GM12878 (cell line): ENCODE measurements around the gene ST6GAL2. TPM values are rescaled to one million over a fixed set of nuclear protein-coding genes. Genes with fewer than 3 reads are reported as not detected.

Experiments
- ATAC-seq: fragments of 200-7000 bp; cut with Tn5 transposase; 3 replicates; pipeline ENCODE4 v1.9.1; 2020; ENCODE audit warnings: mild to moderate bottlenecking, moderate library complexity
- BruUV-seq: library from RNA; stranded (reverse); fragments of 400-500 nt; replicated peaks from 2 replicates; lab custom pipeline; 2021; lab: Mats Ljungman, UMichigan
- CTCF ChIA-PET: fragments of 300-600 bp; sonication (Branson Sonifier 250); formaldehyde crosslinking; extraction: SDS; loops from one replicate; lab custom pipeline; 2021; ENCODE audit warnings: inconsistent platforms; lab: Yijun Ruan, JAX
- POLR2A ChIA-PET: fragments of 350-600 bp; formaldehyde crosslinking; extraction: SDS; loops from one replicate; lab custom pipeline; 2021; ENCODE audit warnings: inconsistent platforms; lab: Charles Lee
- RAD21 ChIA-PET: fragments of 300-600 bp; sonication (Branson Sonifier 250); formaldehyde crosslinking; loops from one replicate; lab custom pipeline; 2023; ENCODE audit warnings: antibody characterized with exemption; ENCODE audit not compliant: unreplicated experiment; lab: Charles Lee
- SMC1A ChIA-PET: fragments of 300-600 bp; sonication (Branson Sonifier 250); formaldehyde crosslinking; loops from one replicate; lab custom pipeline; 2023; ENCODE audit not compliant: unreplicated experiment, uncharacterized antibody; lab: Charles Lee
- DNase-seq: peaks from one replicate; pipeline ENCODE4 v3.0.0-alpha.2; 2011; ENCODE audit warnings: low read depth, low spot score
- FAIRE-seq: peaks from 3 replicates; lab custom pipeline; 2011; peaks lifted over from hg19 to GRCh38; lab: Jason Lieb, UNC
- H2AFZ ChIP-seq: 2 replicates; pipeline ENCODE4 v1.6.0; 2011; ENCODE audit warnings: low read depth, low read length, control low read depth; ENCODE audit not compliant: control insufficient read depth
- H3K27ac ChIP-seq: 2 replicates; pipeline ENCODE4 v1.5.1; 2011; ENCODE audit warnings: control low read depth; ENCODE audit not compliant: control insufficient read depth, insufficient read depth
- H3K27me3 ChIP-seq, 2 experiments: replicated peaks in 1 of 2; 2 replicates each; pipeline versions ENCODE4 v1.6.0 to v1.6.1; 2011; ENCODE audit warnings: low read length in 1 of 2; ENCODE audit not compliant: control insufficient read depth in 2 of 2, insufficient read depth in 2 of 2
- H3K36me3 ChIP-seq, 2 experiments: 2 replicates each; pipeline ENCODE4 v1.5.1; 2011; ENCODE audit warnings: low read length in 1 of 2; ENCODE audit not compliant: control insufficient read depth in 2 of 2, insufficient read depth in 2 of 2
- H3K4me1 ChIP-seq: 2 replicates; pipeline ENCODE4 v1.6.1; 2011; ENCODE audit warnings: mild to moderate bottlenecking, low read length, moderate library complexity, mixed read lengths; ENCODE audit not compliant: control insufficient read depth, insufficient read depth
- H3K4me2 ChIP-seq: 2 replicates; pipeline ENCODE4 v1.6.0; 2011; ENCODE audit warnings: control low read depth; ENCODE audit not compliant: control insufficient read depth, insufficient read depth
- H3K4me3 ChIP-seq: fragments of 200-600 bp; sonication (generic); 2 replicates; pipeline ENCODE4 v1.5.1; 2016
- H3K79me2 ChIP-seq: 2 replicates; pipeline ENCODE4 v1.6.0; 2011; ENCODE audit warnings: low read length; ENCODE audit not compliant: control insufficient read depth, insufficient read depth
- H3K9ac ChIP-seq: 2 replicates; pipeline ENCODE4 v1.8.0; 2011; ENCODE audit warnings: low read length, control low read depth, mixed read lengths; ENCODE audit not compliant: control insufficient read depth, insufficient read depth
- H3K9me3 ChIP-seq: replicated peaks from 3 replicates; pipeline ENCODE4 v1.5.1; 2011; ENCODE audit warnings: mild to moderate bottlenecking, low read length; ENCODE audit not compliant: control insufficient read depth, insufficient read depth
- H4K20me1 ChIP-seq: 2 replicates; pipeline ENCODE4 v1.6.0; 2011; ENCODE audit not compliant: control insufficient read depth, insufficient read depth
- ASH2L ChIP-seq: fragments of 300-600, 200-600 bp; sonication (generic); IDR thresholded peaks from 2 replicates; pipeline ENCODE4 v1.6.1; 2017; ENCODE audit warnings: low read depth, mild to moderate bottlenecking, borderline replicate concordance
- BCL3 ChIP-seq: IDR thresholded peaks from 2 replicates; pipeline ENCODE4 v1.6.1; 2011; ENCODE audit warnings: borderline replicate concordance, low read depth, mild to moderate bottlenecking, moderate library complexity, low read length; ENCODE audit not compliant: insufficient read depth, poor library complexity, severe bottlenecking
- CBFB ChIP-seq: IDR thresholded peaks from 2 replicates; pipeline ENCODE4 v1.6.1; 2016; ENCODE audit warnings: antibody characterized with exemption, low read depth
- KAT2A ChIP-seq: conservative IDR thresholded peaks from 2 replicates; pipeline ENCODE4 v1.6.1; 2011; ENCODE audit warnings: low read depth, low read length; ENCODE audit not compliant: control insufficient read depth
- LARP7 ChIP-seq: fragments of 450-650 bp; IDR thresholded peaks from 2 replicates; pipeline ENCODE4 v1.6.1; 2017; ENCODE audit warnings: mild to moderate bottlenecking
- NFIC ChIP-seq: IDR thresholded peaks from 2 replicates; pipeline ENCODE4 v1.6.1; 2012; ENCODE audit warnings: low read depth, mild to moderate bottlenecking, inconsistent platforms, low read length, moderate library complexity
- NR2F1 ChIP-seq: fragments of 450-650 bp; conservative IDR thresholded peaks from 2 replicates; pipeline ENCODE4 v1.6.1; 2017; ENCODE audit warnings: mild to moderate bottlenecking
- NRF1 ChIP-seq: conservative IDR thresholded peaks from 2 replicates; pipeline ENCODE4 v1.6.1; 2011; ENCODE audit warnings: mild to moderate bottlenecking, low read depth, low read length, improper control_type of control experiment
- RAD51 ChIP-seq: fragments of 450-650 bp; IDR thresholded peaks from 2 replicates; pipeline ENCODE4 v1.6.1; 2016; ENCODE audit warnings: moderate library complexity, mild to moderate bottlenecking, inconsistent platforms
- RBBP5 ChIP-seq: fragments of 200-600 bp; sonication (generic); conservative IDR thresholded peaks from 2 replicates; pipeline ENCODE4 v1.6.1; 2016
- SIN3A ChIP-seq: IDR thresholded peaks from 2 replicates; pipeline ENCODE4 v1.6.1; 2012; ENCODE audit warnings: low read depth, low read length, improper control_type of control experiment
- SMAD1 ChIP-seq: fragments of 450-650 bp; IDR thresholded peaks from 2 replicates; pipeline ENCODE4 v1.6.1; 2018; ENCODE audit warnings: mild to moderate bottlenecking, low read depth; ENCODE audit not compliant: partially characterized antibody
- SMAD5 ChIP-seq: IDR thresholded peaks from 2 replicates; pipeline ENCODE4 v1.6.1; 2016; ENCODE audit warnings: antibody characterized with exemption, low read depth
- SMARCA5 ChIP-seq: fragments of 450-650 bp; IDR thresholded peaks from 2 replicates; pipeline ENCODE4 v1.6.1; 2017; ENCODE audit warnings: mild to moderate bottlenecking
- SREBF1 ChIP-seq: IDR thresholded peaks from 2 replicates; pipeline ENCODE4 v1.6.1; 2012; ENCODE audit warnings: mild to moderate bottlenecking, low read length
- SRF ChIP-seq, 2 experiments: IDR thresholded peaks; 2 replicates each; pipeline ENCODE4 v1.6.1; 2011; ENCODE audit warnings: low read depth in 2 of 2, low read length in 2 of 2, mild to moderate bottlenecking in 1 of 2, moderate library complexity in 1 of 2
- SUZ12 ChIP-seq: fragments of 200-600 bp; sonication (generic); IDR thresholded peaks from one replicate; pipeline ENCODE4 v1.6.1; 2018; ENCODE audit warnings: antibody characterized with exemption, mild to moderate bottlenecking; ENCODE audit not compliant: unreplicated experiment
- TCF12 ChIP-seq: IDR thresholded peaks from 2 replicates; pipeline ENCODE4 v1.6.1; 2011; ENCODE audit warnings: low read depth, mild to moderate bottlenecking, low read length
- ZBED1 ChIP-seq: IDR thresholded peaks from 2 replicates; pipeline ENCODE4 v1.6.1; 2016; ENCODE audit warnings: borderline replicate concordance
- ZZZ3 ChIP-seq: IDR thresholded peaks from 2 replicates; pipeline ENCODE4 v1.6.1; 2011; ENCODE audit warnings: low read depth; ENCODE audit not compliant: control insufficient read depth, insufficient read length
- WGBS: methylation state at CpG from one replicate; pipeline ENCODE4 v1.1.6; 2016; ENCODE audit warnings: low lambda C conversion rate; ENCODE audit not compliant: insufficient replicate concordance, insufficient coverage; ENCODE audit errors: missing lambda C conversion rate; 5-methylcytosine and 5-hydroxymethylcytosine counted together
- in situ Hi-C: fragments of 300-500 bp; cut with MboI; formaldehyde crosslinking; loops from 9 replicates; pipeline ENCODE4 v1.14.3; 2018; ENCODE audit warnings: mixed read lengths
- intact Hi-C: fragments of 100-400 bp; cut with micrococcal nuclease; formaldehyde crosslinking; loops from one replicate; pipeline ENCODE4 v1.14.2; 2022; ENCODE audit not compliant: unreplicated experiment
- polyA plus RNA-seq, 11 experiments: library from polyadenylated mRNA; depleted of rRNA in 4 of 11; unstranded in 6 of 11; stranded (reverse) in 5 of 11; fragments of >200 nt; fragmentation: Nextera tagmentation in 4 of 11; fragmentation: Illumina TruSeq in 1 of 11; extraction: Ambion mirVana in 4 of 11; extraction: Trizol in 1 of 11; gene quantifications; 1 replicate in 1 of 11; 2 replicates in 10 of 11; pipeline versions ENCODE4 v1.2.1 to v1.2.3, GENCODE V29; 2011 to 2016; ENCODE audit warnings: inconsistent platforms in 2 of 11, missing spikeins in 2 of 11, low read depth in 1 of 11
- total RNA-seq, 4 experiments: library from RNA; depleted of rRNA in 3 of 4; stranded (reverse); fragments of >200 nt in 3 of 4; fragmentation: Illumina TruSeq in 1 of 4; extraction: Trizol in 1 of 4; gene quantifications; 2 replicates each; pipeline versions ENCODE4 v1.2.1 to v1.2.3, GENCODE V29; 2013 to 2021
- TF ChIP-seq, protein P1 (sequence below): IDR thresholded peaks from 2 replicates; pipeline ENCODE4 v1.6.1; 2012; ENCODE audit warnings: low read depth, low read length, improper control_type of control experiment
- TF ChIP-seq, protein P2 (sequence below), 3 experiments: IDR thresholded peaks in 2 of 3; conservative IDR thresholded peaks in 1 of 3; 2 replicates each; pipeline ENCODE4 v1.5.1; 2011; ENCODE audit warnings: low read depth in 3 of 3, low read length in 3 of 3, mild to moderate bottlenecking in 3 of 3, control low read depth in 2 of 3, moderate library complexity in 2 of 3, inconsistent platforms in 1 of 3, mixed read lengths in 1 of 3; ENCODE audit not compliant: control insufficient read depth in 2 of 3, insufficient read depth in 1 of 3; ENCODE audit errors: extremely low read depth in 1 of 3

The ST6GAL2 gene
- total and polyA plus RNA-seq, 10 of the 15 experiments (the other 5 are each of a cell fraction or from before 2014, with no cell fraction given), result not detected

DNA sequence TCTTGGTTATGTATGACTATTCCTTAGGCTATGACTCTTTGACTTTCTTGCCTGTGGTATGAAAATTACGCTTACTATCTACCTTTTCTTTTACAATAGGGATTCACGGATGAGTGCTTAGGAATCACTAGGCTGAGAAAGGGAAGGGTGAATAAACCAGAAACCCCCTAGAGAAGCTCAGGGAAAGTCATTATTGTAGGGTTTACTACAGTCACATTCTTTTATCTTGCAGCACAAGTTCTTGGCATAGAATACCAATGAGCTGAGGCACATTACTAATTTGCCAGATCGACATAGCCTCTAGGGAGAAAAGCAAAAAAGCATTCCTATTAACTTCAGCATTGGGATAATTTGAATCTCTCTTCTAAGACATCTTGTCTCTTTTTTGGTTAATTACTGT, 103.3 kb downstream of the ST6GAL2 start (continued):
- TF ChIP-seq NRF1, result no peak
- TF ChIP-seq TCF12, result no peak
- no peak for TF ChIP-seq ZBED1
- TF ChIP-seq NFIC, result no peak
- TF ChIP-seq SIN3A, result no peak
- no peak for TF ChIP-seq LARP7
- TF ChIP-seq, protein P1, sequence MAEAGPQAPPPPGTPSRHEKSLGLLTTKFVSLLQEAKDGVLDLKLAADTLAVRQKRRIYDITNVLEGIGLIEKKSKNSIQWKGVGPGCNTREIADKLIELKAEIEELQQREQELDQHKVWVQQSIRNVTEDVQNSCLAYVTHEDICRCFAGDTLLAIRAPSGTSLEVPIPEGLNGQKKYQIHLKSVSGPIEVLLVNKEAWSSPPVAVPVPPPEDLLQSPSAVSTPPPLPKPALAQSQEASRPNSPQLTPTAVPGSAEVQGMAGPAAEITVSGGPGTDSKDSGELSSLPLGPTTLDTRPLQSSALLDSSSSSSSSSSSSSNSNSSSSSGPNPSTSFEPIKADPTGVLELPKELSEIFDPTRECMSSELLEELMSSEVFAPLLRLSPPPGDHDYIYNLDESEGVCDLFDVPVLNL, result no peak
- no peak for TF ChIP-seq ZZZ3
- no peak for TF ChIP-seq SUZ12

DNA sequence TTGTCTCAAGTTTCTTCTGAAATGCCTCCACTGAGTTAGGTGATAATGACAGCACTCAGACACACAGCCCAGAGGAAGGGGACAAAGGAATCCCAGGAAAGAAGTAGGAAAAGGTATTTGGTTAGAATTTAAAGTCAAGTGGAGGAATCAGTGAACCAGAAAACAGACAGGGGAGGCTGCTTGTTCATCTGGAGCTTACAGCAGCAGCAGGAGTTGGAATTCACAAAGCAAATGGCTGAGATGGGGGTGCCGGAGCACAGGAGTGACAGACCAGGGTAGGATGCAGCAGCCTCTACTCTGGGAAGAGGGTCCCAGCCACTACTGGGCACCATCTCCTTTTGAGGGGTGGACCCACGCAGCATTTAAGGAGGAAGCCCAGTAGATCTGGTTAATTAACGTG, 104.8 kb downstream of the ST6GAL2 start:
- ChIA-PET RAD21 (no interaction called here), CTCF (no interaction called here), POLR2A (no interaction called here), SMC1A (no interaction called here)
- Histone ChIP-seq H3K79me2 (no peaks in the 10 kb centered on the region), H3K27ac (no peak overlapping the region), H4K20me1 (no peaks in the 10 kb centered on the region), H3K4me1 (no peaks in the 10 kb centered on the region), H3K4me3 (no peak overlapping the region), H3K4me2 (no peak overlapping the region), H2AFZ (no peak overlapping the region), H3K36me3 (no peaks in the 10 kb centered on the region), H3K9me3 (no peaks in the 10 kb centered on the region), H3K27me3 (no peaks in the 10 kb centered on the region), H3K9ac (no peak overlapping the region)
- intact Hi-C loops (no loop called here), in situ Hi-C loops (no loop called here)
- no peak for FAIRE-seq
- DNase-seq, result no peak
- WGBS, result 7% methylated on average over 3 of the region's 3 CpGs
- no peak for ATAC-seq
- no TSS peak for BruUV-seq
- TF ChIP-seq SMAD5 (no peak), RAD51 (no peak), SIN3A (no peak), KAT2A (no peak), SRF (IDR thresholded peaks at IDR 0.05; ENCODE audit: low read depth in 2 of 2, low read length in 2 of 2) (no peak), SREBF1 (no peak), CBFB (no peak), SMARCA5 (no peak), ASH2L (no peak), RBBP5 (no peak), SMAD1 (no peak), NR2F1 (no peak), BCL3 (no peak)
- TF ChIP-seq, protein P2, sequence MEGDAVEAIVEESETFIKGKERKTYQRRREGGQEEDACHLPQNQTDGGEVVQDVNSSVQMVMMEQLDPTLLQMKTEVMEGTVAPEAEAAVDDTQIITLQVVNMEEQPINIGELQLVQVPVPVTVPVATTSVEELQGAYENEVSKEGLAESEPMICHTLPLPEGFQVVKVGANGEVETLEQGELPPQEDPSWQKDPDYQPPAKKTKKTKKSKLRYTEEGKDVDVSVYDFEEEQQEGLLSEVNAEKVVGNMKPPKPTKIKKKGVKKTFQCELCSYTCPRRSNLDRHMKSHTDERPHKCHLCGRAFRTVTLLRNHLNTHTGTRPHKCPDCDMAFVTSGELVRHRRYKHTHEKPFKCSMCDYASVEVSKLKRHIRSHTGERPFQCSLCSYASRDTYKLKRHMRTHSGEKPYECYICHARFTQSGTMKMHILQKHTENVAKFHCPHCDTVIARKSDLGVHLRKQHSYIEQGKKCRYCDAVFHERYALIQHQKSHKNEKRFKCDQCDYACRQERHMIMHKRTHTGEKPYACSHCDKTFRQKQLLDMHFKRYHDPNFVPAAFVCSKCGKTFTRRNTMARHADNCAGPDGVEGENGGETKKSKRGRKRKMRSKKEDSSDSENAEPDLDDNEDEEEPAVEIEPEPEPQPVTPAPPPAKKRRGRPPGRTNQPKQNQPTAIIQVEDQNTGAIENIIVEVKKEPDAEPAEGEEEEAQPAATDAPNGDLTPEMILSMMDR (IDR thresholded peaks at IDR 0.05 in 2 of 3, conservative IDR thresholded peaks at IDR 0.05 in 1 of 3; ENCODE audit: control insufficient read depth in 2 of 3, extremely low read depth in 1 of 3, insufficient read depth in 1 of 3, low read depth in 3 of 3, low read length in 3 of 3), result no peak
